A673 (cell line): ENCODE measurements around the gene CCND2. TPM values are rescaled to one million over a fixed set of nuclear protein-coding genes. Genes with fewer than 3 reads are reported as not detected.

Experiments used
- Bru-seq: library from RNA; stranded (reverse); fragments of 400-500 nt; gene quantifications from one replicate; lab custom pipeline; 2021; lab: Mats Ljungman, UMichigan
- BruChase-seq, 2 experiments: library from RNA; stranded (reverse); fragments of 400-500 nt; gene quantifications; one replicate each; lab custom pipeline; 2021; lab: Mats Ljungman, UMichigan
- BruUV-seq: library from RNA; stranded (reverse); fragments of 400-500 nt; replicated peaks from 2 replicates; lab custom pipeline; 2021; lab: Mats Ljungman, UMichigan
- CTCF ChIA-PET: fragments of 300-600 bp; sonication (Branson Sonifier 250); formaldehyde crosslinking; loops from one replicate; lab custom pipeline; 2022; ENCODE audit warnings: antibody characterized with exemption; lab: Charles Lee
- POLR2A ChIA-PET: fragments of 300-600 bp; sonication (Branson Sonifier 250); formaldehyde crosslinking; loops from one replicate; lab custom pipeline; 2022; ENCODE audit warnings: antibody characterized with exemption; ENCODE audit not compliant: low non-redundant PET; lab: Charles Lee
- DNase-seq: peaks from one replicate; pipeline ENCODE4 v3.0.0-alpha.2; 2015; ENCODE audit warnings: low spot score
- H3K27ac ChIP-seq: fragments of 200-600 bp; sonication (generic); 2 replicates; pipeline ENCODE4 v1.5.1; 2016; ENCODE audit warnings: mixed run types, low read depth, mild to moderate bottlenecking, mixed read lengths, antibody characterized with exemption, low read length; ENCODE audit not compliant: poor library complexity, severe bottlenecking
- H3K27me3 ChIP-seq: fragments of 200-600 bp; sonication (generic); replicated peaks from 2 replicates; pipeline ENCODE4 v1.6.1; 2017; ENCODE audit warnings: mixed run types, low read depth, mild to moderate bottlenecking, mixed read lengths, antibody characterized with exemption, low read length; ENCODE audit not compliant: insufficient read depth, poor library complexity
- H3K36me3 ChIP-seq: fragments of 200-600 bp; sonication (generic); 2 replicates; pipeline ENCODE4 v1.6.1; 2016; ENCODE audit warnings: mixed run types, mild to moderate bottlenecking, mixed read lengths, antibody characterized with exemption, low read length; ENCODE audit not compliant: insufficient read depth, poor library complexity, severe bottlenecking
- H3K4me1 ChIP-seq: fragments of 200-600 bp; sonication (generic); 2 replicates; pipeline ENCODE4 v1.6.1; 2017; ENCODE audit warnings: mixed run types, mild to moderate bottlenecking, mixed read lengths, antibody characterized with exemption, low read length; ENCODE audit not compliant: insufficient read depth, poor library complexity, severe bottlenecking
- H3K4me3 ChIP-seq: fragments of 200-600 bp; sonication (generic); 2 replicates; pipeline ENCODE4 v1.5.1; 2016; ENCODE audit warnings: low read depth, mixed run types, mild to moderate bottlenecking, mixed read lengths, low read length; ENCODE audit not compliant: poor library complexity, severe bottlenecking
- H3K9me3 ChIP-seq: fragments of 200-600 bp; sonication (generic); 2 replicates; pipeline ENCODE4 v1.6.1; 2016; ENCODE audit warnings: mixed run types, low read depth, mild to moderate bottlenecking, mixed read lengths, antibody characterized with exemption, low read length; ENCODE audit not compliant: poor library complexity, severe bottlenecking
- EZH2 ChIP-seq: fragments of 200-600 bp; sonication (generic); IDR thresholded peaks from 2 replicates; pipeline ENCODE4 v1.6.1; 2017; ENCODE audit warnings: borderline replicate concordance, low read depth, mild to moderate bottlenecking, mixed read lengths, antibody characterized with exemption, low read length; ENCODE audit not compliant: poor library complexity, severe bottlenecking
- intact Hi-C: fragments of 100-400 bp; cut with micrococcal nuclease; formaldehyde crosslinking; loops from one replicate; pipeline ENCODE4 v1.10.0; 2022; ENCODE audit not compliant: unreplicated experiment
- long read RNA-seq: library from polyadenylated mRNA; stranded (forward); transcript quantifications from one replicate; pipeline ENCODE4 v2.0.0, GENCODE V29; 2022
- total RNA-seq: library from RNA; stranded (reverse); gene quantifications from 2 replicates; pipeline ENCODE4 v1.2.3, GENCODE V29; 2021
- TF ChIP-seq, protein P1 (sequence below): fragments of 300-800, 200-600 bp; sonication (generic); conservative IDR thresholded peaks from 2 replicates; pipeline ENCODE4 v1.5.1; 2017; ENCODE audit warnings: low read depth, mild to moderate bottlenecking, antibody characterized with exemption, low read length, moderate library complexity, mixed read lengths

Gene CCND2
- total RNA-seq (2.0 and 2.6 TPM in 2 replicates), Bru-seq, nascent RNA (percentile 38 among the genes with signal in this experiment), BruChase-seq, experiment 1, labeled RNA remaining after a 2-hour chase (percentile 66 among the genes with signal in this experiment), BruChase-seq, experiment 2, labeled RNA remaining after a 6-hour chase (percentile 84 among the genes with signal in this experiment)
- long read RNA-seq, full-length matches to known transcripts: 3 of 4 reads
- long read RNA-seq, partial matches to known transcripts: 0 of 4 reads
- long read RNA-seq, other reads (novel, unspliced or antisense): 1 of 4 reads

DNA sequence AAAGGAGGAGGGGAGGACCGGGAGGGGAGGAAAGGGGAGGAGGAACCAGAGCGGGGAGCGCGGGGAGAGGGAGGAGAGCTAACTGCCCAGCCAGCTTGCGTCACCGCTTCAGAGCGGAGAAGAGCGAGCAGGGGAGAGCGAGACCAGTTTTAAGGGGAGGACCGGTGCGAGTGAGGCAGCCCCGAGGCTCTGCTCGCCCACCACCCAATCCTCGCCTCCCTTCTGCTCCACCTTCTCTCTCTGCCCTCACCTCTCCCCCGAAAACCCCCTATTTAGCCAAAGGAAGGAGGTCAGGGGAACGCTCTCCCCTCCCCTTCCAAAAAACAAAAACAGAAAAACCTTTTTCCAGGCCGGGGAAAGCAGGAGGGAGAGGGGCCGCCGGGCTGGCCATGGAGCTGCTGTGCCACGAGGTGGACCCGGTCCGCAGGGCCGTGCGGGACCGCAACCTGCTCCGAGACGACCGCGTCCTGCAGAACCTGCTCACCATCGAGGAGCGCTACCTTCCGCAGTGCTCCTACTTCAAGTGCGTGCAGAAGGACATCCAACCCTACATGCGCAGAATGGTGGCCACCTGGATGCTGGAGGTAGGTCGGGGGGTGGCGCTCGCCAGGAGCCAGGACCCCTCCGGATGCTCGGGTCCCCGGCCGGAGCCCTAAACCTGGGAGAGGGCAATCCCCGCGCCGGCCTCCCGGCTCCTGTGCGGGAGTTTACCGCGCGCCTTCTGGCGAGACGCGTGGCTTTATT, at the start of gene CCND2:
TSS of gene CCND2 (plus strand) at position 111 of the 744 bp plus-strand sequence. CDS start at position 390, 279 bp downstream.
- Histone ChIP-seq H3K4me1 (peaks cover 26% of the 10 kb centered on the region), H3K27me3 (peaks cover 84% of the 10 kb centered on the region), H3K4me3 (peak within 1 kb of the TSS; percentile 20), H3K36me3 (no peaks in the 10 kb centered on the region), H3K9me3 (no peaks in the 10 kb centered on the region), H3K27ac (no peak within 1 kb of the TSS)
- CTCF ChIA-PET: interaction anchor here (0.6 to 1.0 kb wide), 2 partner anchors 388 kb away, joined by 3 to 9 read pairs; no protein-coding TSS in a partner anchor
- no TSS peak for BruUV-seq
- intact Hi-C loops: no loop called here
- peak; percentile 59 for DNase-seq
- peak; percentile 68 for TF ChIP-seq EZH2
- TF ChIP-seq, protein P1, sequence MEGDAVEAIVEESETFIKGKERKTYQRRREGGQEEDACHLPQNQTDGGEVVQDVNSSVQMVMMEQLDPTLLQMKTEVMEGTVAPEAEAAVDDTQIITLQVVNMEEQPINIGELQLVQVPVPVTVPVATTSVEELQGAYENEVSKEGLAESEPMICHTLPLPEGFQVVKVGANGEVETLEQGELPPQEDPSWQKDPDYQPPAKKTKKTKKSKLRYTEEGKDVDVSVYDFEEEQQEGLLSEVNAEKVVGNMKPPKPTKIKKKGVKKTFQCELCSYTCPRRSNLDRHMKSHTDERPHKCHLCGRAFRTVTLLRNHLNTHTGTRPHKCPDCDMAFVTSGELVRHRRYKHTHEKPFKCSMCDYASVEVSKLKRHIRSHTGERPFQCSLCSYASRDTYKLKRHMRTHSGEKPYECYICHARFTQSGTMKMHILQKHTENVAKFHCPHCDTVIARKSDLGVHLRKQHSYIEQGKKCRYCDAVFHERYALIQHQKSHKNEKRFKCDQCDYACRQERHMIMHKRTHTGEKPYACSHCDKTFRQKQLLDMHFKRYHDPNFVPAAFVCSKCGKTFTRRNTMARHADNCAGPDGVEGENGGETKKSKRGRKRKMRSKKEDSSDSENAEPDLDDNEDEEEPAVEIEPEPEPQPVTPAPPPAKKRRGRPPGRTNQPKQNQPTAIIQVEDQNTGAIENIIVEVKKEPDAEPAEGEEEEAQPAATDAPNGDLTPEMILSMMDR: no peak
- POLR2A ChIA-PET: no interaction called here

DNA sequence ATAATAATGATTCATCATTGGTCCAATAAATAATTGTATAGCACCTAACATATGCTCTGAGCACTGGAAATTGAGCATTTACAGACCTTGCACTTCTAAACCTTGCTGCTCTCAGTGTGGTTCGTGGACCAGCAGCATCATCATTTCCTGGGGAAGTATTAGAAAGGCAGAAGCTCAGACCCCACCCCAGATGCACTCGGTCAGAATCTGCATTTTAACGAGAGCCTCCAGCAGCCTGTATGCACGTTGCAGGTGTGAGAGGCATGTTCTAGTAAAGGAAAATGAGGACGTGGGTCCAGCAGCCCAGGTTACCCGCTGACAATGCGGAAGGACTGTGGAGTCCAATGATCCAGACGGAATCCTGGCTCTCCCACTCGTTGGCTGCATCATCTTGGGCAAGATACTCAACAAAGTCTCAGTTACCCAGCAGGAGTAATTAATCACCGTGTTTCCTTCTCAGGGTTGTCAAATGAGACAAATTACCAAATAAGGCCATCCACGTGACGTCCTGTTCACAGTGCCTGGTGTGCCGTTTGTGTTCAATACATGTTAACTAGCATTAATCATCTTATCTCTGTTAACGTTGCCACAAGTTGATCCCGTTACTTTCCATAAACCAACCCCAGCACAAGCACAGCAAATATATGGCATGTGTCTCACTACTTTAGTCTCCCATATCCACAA, 49.2 kb upstream of the CCND2 start:
- ChIA-PET POLR2A (no interaction called here), CTCF (no interaction called here)
- peak; percentile 36 for DNase-seq
- Histone ChIP-seq H3K4me3 (no peak overlapping the region), H3K36me3 (no peaks in the 10 kb centered on the region), H3K4me1 (no peaks in the 10 kb centered on the region), H3K27me3 (peaks cover 11% of the 10 kb centered on the region), H3K27ac (no peak overlapping the region), H3K9me3 (peaks cover 4% of the 10 kb centered on the region)
- TF ChIP-seq, protein P1: no peak
- TF ChIP-seq EZH2: no peak
- BruUV-seq: no TSS peak
- intact Hi-C loops: no loop called here

DNA sequence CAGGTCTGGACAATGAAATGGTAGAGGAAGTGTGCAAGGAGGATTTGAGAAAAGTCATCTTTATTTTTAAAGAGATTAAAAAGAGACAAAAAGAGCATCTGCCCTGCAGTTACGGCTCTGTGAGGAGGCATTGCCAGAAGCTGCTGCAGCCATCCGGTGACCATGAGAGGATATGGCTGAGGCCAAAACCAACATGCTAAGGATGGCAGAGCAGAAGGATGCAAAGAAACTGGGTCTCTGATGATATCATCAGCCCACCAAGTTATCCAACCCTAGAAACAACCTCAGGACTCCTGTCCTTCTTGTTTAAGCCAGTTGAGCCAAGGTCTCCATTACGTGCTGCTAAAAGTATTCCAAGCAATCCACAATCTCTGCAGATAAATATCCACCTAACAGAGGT, 48.0 kb upstream of the CCND2 start:
- POLR2A ChIA-PET: no interaction called here
- Histone ChIP-seq H3K4me3 (no peak overlapping the region), H3K9me3 (peaks cover 4% of the 10 kb centered on the region), H3K4me1 (no peaks in the 10 kb centered on the region), H3K27me3 (peaks cover 14% of the 10 kb centered on the region), H3K27ac (no peak overlapping the region), H3K36me3 (no peaks in the 10 kb centered on the region)
- TF ChIP-seq EZH2: no peak
- TF ChIP-seq, protein P1: no peak
- CTCF ChIA-PET: no interaction called here
- no TSS peak for BruUV-seq
- DNase-seq: no peak
- intact Hi-C loops: no loop called here
